Nephron progenitor cell (in vitro differentiated cells): ENCODE measurements around the gene CST6.

ENCODE experiments used
- DNase-seq: peaks from one replicate; pipeline ENCODE4 v3.0.0; 2021
- H3K27ac Mint-ChIP-seq: 2 replicates; pipeline ENCODE4 v1.8.0; 2021; ENCODE audit warnings: mild to moderate bottlenecking, moderate library complexity, mixed read lengths
- H3K27me3 Mint-ChIP-seq: 2 replicates; pipeline ENCODE4 v1.8.0; 2021; ENCODE audit warnings: mild to moderate bottlenecking, low read depth, mixed read lengths; ENCODE audit not compliant: poor library complexity
- H3K36me3 Mint-ChIP-seq: 2 replicates; pipeline ENCODE4 v1.8.0; 2021; ENCODE audit warnings: low read depth, mixed read lengths
- H3K4me1 Mint-ChIP-seq: 2 replicates; pipeline ENCODE4 v1.8.0; 2021; ENCODE audit warnings: mixed read lengths
- H3K4me3 Mint-ChIP-seq: 2 replicates; pipeline ENCODE4 v1.8.0; 2021; ENCODE audit warnings: mild to moderate bottlenecking, moderate library complexity, mixed read lengths
- H3K9me3 Mint-ChIP-seq: 2 replicates; pipeline ENCODE4 v1.8.0; 2021; ENCODE audit warnings: mild to moderate bottlenecking, moderate library complexity, mixed read lengths
- TF ChIP-seq, protein P1 (sequence below): fragments of 200-600 bp; sonication (generic); IDR thresholded peaks from 2 replicates; pipeline ENCODE4 v1.5.0; 2021; ENCODE audit warnings: antibody characterized with exemption

CST6 gene

GRCh38 chr11:66055021-66055420 is 43.2 kb downstream of the CST6 start:
- Mint-ChIP-seq H3K9me3 (no peaks in the 10 kb centered on the region), H3K4me3 (no peak overlapping the region), H3K36me3 (peaks cover 64% of the 10 kb centered on the region), H3K27ac (no peak overlapping the region), H3K27me3 (peaks cover 6% of the 10 kb centered on the region), H3K4me1 (peaks cover 39% of the 10 kb centered on the region)
- DNase-seq: no peak
- TF ChIP-seq, protein P1, sequence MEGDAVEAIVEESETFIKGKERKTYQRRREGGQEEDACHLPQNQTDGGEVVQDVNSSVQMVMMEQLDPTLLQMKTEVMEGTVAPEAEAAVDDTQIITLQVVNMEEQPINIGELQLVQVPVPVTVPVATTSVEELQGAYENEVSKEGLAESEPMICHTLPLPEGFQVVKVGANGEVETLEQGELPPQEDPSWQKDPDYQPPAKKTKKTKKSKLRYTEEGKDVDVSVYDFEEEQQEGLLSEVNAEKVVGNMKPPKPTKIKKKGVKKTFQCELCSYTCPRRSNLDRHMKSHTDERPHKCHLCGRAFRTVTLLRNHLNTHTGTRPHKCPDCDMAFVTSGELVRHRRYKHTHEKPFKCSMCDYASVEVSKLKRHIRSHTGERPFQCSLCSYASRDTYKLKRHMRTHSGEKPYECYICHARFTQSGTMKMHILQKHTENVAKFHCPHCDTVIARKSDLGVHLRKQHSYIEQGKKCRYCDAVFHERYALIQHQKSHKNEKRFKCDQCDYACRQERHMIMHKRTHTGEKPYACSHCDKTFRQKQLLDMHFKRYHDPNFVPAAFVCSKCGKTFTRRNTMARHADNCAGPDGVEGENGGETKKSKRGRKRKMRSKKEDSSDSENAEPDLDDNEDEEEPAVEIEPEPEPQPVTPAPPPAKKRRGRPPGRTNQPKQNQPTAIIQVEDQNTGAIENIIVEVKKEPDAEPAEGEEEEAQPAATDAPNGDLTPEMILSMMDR: no peak

DNA sequence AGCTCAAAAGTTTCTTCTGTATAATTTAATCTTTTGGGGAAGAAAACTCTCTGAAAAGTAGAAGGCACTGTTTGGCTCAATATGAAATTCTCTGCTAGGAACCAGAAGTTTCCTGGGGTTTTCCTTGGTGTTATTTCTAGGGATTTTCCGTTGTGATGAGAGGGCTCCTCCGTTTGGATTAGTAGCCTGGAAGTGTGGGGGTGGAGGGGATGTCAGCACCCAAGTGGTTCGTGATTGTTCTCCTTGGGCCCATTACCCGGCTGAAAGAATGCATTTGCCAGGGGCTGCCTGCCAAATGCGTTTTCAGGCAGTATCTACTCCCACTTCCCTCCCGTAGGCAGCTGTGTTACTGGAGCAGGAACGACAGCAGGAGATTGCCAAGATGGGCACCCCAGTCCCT is 44.7 kb downstream of the CST6 start:
- Mint-ChIP-seq H3K27me3 (peaks cover 6% of the 10 kb centered on the region), H3K27ac (no peak overlapping the region), H3K9me3 (no peaks in the 10 kb centered on the region), H3K4me3 (no peak overlapping the region), H3K4me1 (peaks cover 24% of the 10 kb centered on the region), H3K36me3 (peaks cover 76% of the 10 kb centered on the region)
- DNase-seq: no peak
- TF ChIP-seq, protein P1: no peak

DNA sequence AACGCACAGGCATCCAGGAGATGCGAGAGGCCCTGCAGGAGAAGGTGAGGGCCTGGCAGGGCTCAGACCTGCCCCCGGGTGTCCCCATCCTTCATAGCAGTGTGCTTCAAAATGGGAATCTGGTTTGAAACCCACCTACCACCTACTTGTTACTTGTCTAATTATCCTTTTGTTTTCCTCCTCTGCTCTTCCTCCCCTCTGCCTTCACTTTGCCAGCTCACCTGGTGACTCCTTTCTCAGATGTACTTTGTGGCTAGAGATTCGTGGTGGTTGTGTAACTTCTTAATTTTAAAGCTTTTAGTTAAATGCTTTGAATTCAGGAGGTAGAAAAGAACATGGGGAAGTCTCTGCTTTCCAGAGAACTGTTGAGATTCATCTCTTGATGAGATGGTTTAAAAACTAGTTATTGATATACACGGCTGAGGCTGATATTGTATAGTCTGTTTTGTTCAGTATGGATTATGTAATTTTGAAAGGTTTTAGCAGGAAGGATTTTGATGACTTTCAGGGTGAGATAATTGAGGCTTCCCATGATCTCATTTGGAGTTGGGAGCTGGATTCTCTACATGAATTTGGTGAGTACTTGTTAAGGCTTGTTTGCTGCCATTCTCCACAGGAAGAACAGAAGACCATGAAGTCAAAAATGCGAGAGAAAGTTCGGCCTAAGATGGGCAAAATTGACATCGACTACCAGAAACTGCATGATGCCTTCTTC is 48.3 kb downstream of the CST6 start:
- Mint-ChIP-seq H3K9me3 (peaks cover 17% of the 10 kb centered on the region), H3K27me3 (peaks cover 2% of the 10 kb centered on the region), H3K27ac (peak overlapping the region; percentile 23), H3K4me3 (no peak overlapping the region), H3K4me1 (no peaks in the 10 kb centered on the region), H3K36me3 (peaks cover 90% of the 10 kb centered on the region)
- no peak for DNase-seq
- TF ChIP-seq, protein P1: no peak

GRCh38 chr11:66061268-66061667 is 49.5 kb downstream of the CST6 start:
- TF ChIP-seq, protein P1: no peak
- no peak for DNase-seq
- no peaks in the 10 kb centered on the region for H3K27me3 Mint-ChIP-seq
- H3K4me1 Mint-ChIP-seq: no peaks in the 10 kb centered on the region
- H3K9me3 Mint-ChIP-seq: peaks cover 21% of the 10 kb centered on the region
- no peak overlapping the region for H3K4me3 Mint-ChIP-seq
- peak overlapping the region; percentile 57 for H3K27ac Mint-ChIP-seq
- H3K36me3 Mint-ChIP-seq: peaks cover 90% of the 10 kb centered on the region

DNA sequence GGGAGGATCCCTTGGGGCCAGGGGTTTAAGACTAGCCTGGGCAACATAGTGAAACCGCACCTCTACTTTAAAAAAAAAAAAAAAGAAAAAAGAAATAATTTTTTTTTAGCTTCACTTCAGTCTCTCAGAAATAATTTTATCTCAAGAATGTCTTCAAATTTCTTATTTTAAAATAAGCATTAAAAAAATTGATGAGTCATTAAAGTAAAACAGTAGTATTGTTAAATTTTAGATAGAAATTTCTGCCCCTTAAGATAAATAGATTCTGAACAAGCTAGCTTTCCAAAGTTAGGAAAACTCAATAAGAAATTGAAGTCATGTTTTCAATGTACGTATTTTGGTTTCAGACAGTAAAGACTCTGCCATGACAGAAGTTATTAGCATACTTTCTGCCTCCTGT is 50.6 kb downstream of the CST6 start:
- Mint-ChIP-seq H3K9me3 (peaks cover 21% of the 10 kb centered on the region), H3K4me3 (no peak overlapping the region), H3K36me3 (peaks cover 90% of the 10 kb centered on the region), H3K27me3 (no peaks in the 10 kb centered on the region), H3K27ac (no peak overlapping the region), H3K4me1 (peaks cover 8% of the 10 kb centered on the region)
- DNase-seq: no peak
- TF ChIP-seq, protein P1: no peak
